ENCODE data around the gene KCNK5.
A peak's percentile ranks its signal among the peaks of the same experiment; 100 is the strongest.

KCNK5 gene

GRCh38 chr6:39157511-39157910 lies 71.8 kb downstream of the KCNK5 start:
- no peaks in the 10 kb centered on the region for H3K4me1 ChIP-seq (ENCODE audit: control insufficient read depth, insufficient read depth, low read length)
- H3K9me3 ChIP-seq (ENCODE audit: control insufficient read depth, low read length) = no peaks in the 10 kb centered on the region
- no peak overlapping the region for H3K4me3 ChIP-seq (ENCODE audit: low read length)
- no peaks in the 10 kb centered on the region for H3K36me3 ChIP-seq (ENCODE audit: control insufficient read depth, insufficient read depth, low read length)
- H3K27me3 ChIP-seq (ENCODE audit: control insufficient read depth, insufficient read depth, low read length) = no peaks in the 10 kb centered on the region
- no peak overlapping the region for H3K9ac ChIP-seq (ENCODE audit: low read length)

GRCh38 chr6:39156801-39157200 lies 72.5 kb downstream of the KCNK5 start:
- no peaks in the 10 kb centered on the region for H3K4me1 ChIP-seq (ENCODE audit: control insufficient read depth, insufficient read depth, low read length)
- H3K9ac ChIP-seq (ENCODE audit: low read length) = no peak overlapping the region
- H3K4me3 ChIP-seq (ENCODE audit: low read length) = no peak overlapping the region
- no peaks in the 10 kb centered on the region for H3K9me3 ChIP-seq (ENCODE audit: control insufficient read depth, low read length)
- no peaks in the 10 kb centered on the region for H3K27me3 ChIP-seq (ENCODE audit: control insufficient read depth, insufficient read depth, low read length)
- H3K36me3 ChIP-seq (ENCODE audit: control insufficient read depth, insufficient read depth, low read length) = no peaks in the 10 kb centered on the region

GRCh38 chr6:39154705-39155104 lies 74.6 kb downstream of the KCNK5 start:
- no peak overlapping the region for H3K4me3 ChIP-seq (ENCODE audit: low read length)
- no peaks in the 10 kb centered on the region for H3K4me1 ChIP-seq (ENCODE audit: control insufficient read depth, insufficient read depth, low read length)
- H3K9ac ChIP-seq (ENCODE audit: low read length) = no peak overlapping the region
- H3K36me3 ChIP-seq (ENCODE audit: control insufficient read depth, insufficient read depth, low read length) = no peaks in the 10 kb centered on the region
- H3K27me3 ChIP-seq (ENCODE audit: control insufficient read depth, insufficient read depth, low read length) = no peaks in the 10 kb centered on the region
- H3K9me3 ChIP-seq (ENCODE audit: control insufficient read depth, low read length) = no peaks in the 10 kb centered on the region

DNA sequence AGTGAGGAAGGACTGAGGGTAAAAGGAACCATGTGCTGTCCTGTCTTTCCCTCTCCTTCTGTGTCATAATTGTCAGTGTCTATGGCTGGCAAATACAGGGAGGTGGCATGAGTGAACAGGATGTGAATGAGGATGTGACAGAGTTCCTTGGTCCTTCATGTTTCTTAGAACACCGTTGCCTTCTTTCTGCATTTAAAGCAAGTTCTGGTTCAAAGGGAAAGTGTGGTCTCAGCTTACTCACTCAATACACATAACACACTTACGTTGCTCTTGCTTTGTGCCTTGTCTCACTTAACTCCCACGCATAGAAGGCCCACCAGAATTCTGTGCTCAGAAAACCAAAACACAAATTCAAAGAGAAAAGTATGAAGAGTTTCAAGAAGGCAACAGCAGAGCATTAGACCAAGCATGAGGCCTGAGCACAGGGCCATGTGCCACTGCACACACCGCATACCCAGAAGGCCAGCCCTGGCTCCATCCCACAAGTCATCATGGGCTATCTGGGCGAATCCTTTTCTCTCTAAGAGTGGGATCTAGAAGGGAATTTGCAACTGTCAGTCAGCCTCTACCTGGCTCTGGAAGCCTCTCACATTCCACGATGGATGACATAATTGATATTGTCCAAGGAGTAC lies 75.4 kb downstream of the KCNK5 start:
- Histone ChIP-seq H3K9ac (ENCODE audit: low read length) (no peak overlapping the region), H3K27me3 (ENCODE audit: control insufficient read depth, insufficient read depth, low read length) (no peaks in the 10 kb centered on the region), H3K9me3 (ENCODE audit: control insufficient read depth, low read length) (no peaks in the 10 kb centered on the region), H3K36me3 (ENCODE audit: control insufficient read depth, insufficient read depth, low read length) (no peaks in the 10 kb centered on the region), H3K4me1 (ENCODE audit: control insufficient read depth, insufficient read depth, low read length) (no peaks in the 10 kb centered on the region), H3K4me3 (ENCODE audit: low read length) (no peak overlapping the region)

DNA sequence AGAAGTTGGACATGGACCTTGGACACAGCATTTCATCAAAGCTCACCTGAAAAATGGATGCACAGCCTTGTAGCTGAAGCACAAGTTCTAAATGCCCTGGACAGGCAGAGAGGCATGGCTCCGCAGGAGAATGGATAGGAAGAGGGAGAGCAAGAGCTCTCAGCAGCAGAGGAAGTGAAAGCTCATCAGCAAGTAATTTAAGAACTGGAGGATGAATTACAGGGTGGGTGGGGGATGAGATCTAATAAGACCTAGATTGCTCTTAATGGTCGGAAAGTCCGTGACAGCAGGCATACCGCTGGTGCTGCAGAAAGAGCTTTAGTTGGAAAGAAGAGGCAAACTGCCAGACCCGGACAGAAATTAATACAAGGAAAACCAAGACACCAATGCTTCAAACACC lies 77.0 kb downstream of the KCNK5 start:
- no peak overlapping the region for H3K9ac ChIP-seq (ENCODE audit: low read length)
- no peaks in the 10 kb centered on the region for H3K27me3 ChIP-seq (ENCODE audit: control insufficient read depth, insufficient read depth, low read length)
- no peak overlapping the region for H3K4me3 ChIP-seq (ENCODE audit: low read length)
- H3K9me3 ChIP-seq (ENCODE audit: control insufficient read depth, low read length) = no peaks in the 10 kb centered on the region
- H3K4me1 ChIP-seq (ENCODE audit: control insufficient read depth, insufficient read depth, low read length) = no peaks in the 10 kb centered on the region
- H3K36me3 ChIP-seq (ENCODE audit: control insufficient read depth, insufficient read depth, low read length) = no peaks in the 10 kb centered on the region

DNA sequence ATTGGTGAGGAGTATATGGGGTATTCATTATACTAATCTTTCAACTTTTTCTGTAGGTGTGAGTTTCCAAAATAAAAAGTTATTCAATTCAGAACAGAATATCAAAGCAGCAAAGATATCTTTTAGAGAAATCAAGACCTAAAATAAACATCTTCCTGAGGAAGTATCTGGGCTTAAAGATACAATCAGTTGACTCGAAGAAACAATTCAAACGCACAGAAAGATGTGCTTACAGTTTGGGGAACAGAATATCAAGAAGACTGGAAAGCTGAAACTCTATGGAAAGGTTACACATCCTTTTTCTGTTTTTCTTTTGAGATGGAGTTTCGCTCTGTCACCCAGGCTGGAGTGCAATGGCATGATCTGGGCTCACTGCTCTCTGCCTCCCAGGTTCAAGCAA lies 78.1 kb downstream of the KCNK5 start:
- Histone ChIP-seq H3K4me1 (ENCODE audit: control insufficient read depth, insufficient read depth, low read length) (no peaks in the 10 kb centered on the region), H3K27me3 (ENCODE audit: control insufficient read depth, insufficient read depth, low read length) (no peaks in the 10 kb centered on the region), H3K4me3 (ENCODE audit: low read length) (no peak overlapping the region), H3K9me3 (ENCODE audit: control insufficient read depth, low read length) (no peaks in the 10 kb centered on the region), H3K9ac (ENCODE audit: low read length) (no peak overlapping the region), H3K36me3 (ENCODE audit: control insufficient read depth, insufficient read depth, low read length) (no peaks in the 10 kb centered on the region)

DNA sequence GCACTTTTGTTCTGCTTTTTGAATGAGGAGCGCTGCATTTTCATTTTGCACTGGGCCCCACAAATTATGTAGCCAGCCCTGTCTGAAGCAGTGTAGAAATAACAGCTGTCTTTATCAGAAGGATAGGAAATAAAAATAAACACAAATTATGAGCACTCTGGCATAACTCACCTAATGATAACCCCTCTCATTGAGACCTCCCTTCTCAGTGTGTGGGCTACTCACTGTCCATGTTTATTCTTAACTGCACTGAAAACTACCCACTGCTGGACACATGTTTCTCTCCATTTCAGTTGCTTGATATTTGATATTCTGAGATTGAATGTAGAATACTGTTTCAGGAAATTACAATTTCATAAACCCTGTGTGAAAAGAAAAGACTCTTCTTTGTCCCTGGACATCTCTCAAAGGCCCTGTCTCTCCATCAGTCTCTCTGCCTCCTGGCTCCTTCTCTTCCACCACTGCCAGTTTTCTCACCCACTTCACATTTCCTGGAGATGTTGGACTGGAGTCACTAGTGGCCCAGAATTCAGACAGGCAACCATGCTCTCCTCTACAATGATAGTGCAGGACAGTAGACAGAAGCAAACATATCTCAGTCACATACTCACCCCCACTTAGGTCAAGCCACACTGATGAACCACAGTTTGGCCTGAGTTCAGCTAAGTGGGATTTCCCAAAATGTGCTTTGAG lies 84.6 kb downstream of the KCNK5 start:
- H3K27me3 ChIP-seq (ENCODE audit: control insufficient read depth, insufficient read depth, low read length) = no peaks in the 10 kb centered on the region
- no peak overlapping the region for H3K9ac ChIP-seq (ENCODE audit: low read length)
- no peaks in the 10 kb centered on the region for H3K4me1 ChIP-seq (ENCODE audit: control insufficient read depth, insufficient read depth, low read length)
- H3K4me3 ChIP-seq (ENCODE audit: low read length) = no peak overlapping the region
- no peaks in the 10 kb centered on the region for H3K9me3 ChIP-seq (ENCODE audit: control insufficient read depth, low read length)
- no peaks in the 10 kb centered on the region for H3K36me3 ChIP-seq (ENCODE audit: control insufficient read depth, insufficient read depth, low read length)

- peak overlapping the region; percentile 12 for H3K4me3 ChIP-seq (ENCODE audit: low read length)
- H3K27me3 ChIP-seq (ENCODE audit: control insufficient read depth, insufficient read depth, low read length) = no peaks in the 10 kb centered on the region
- no peak overlapping the region for H3K9ac ChIP-seq (ENCODE audit: low read length)
- H3K36me3 ChIP-seq (ENCODE audit: control insufficient read depth, insufficient read depth, low read length) = no peaks in the 10 kb centered on the region
- H3K9me3 ChIP-seq (ENCODE audit: control insufficient read depth, low read length) = no peaks in the 10 kb centered on the region
- H3K4me1 ChIP-seq (ENCODE audit: control insufficient read depth, insufficient read depth, low read length) = no peaks in the 10 kb centered on the region
Measured at GRCh38 chr6:39143238-39143930, 85.9 kb downstream of the KCNK5 start.

DNA sequence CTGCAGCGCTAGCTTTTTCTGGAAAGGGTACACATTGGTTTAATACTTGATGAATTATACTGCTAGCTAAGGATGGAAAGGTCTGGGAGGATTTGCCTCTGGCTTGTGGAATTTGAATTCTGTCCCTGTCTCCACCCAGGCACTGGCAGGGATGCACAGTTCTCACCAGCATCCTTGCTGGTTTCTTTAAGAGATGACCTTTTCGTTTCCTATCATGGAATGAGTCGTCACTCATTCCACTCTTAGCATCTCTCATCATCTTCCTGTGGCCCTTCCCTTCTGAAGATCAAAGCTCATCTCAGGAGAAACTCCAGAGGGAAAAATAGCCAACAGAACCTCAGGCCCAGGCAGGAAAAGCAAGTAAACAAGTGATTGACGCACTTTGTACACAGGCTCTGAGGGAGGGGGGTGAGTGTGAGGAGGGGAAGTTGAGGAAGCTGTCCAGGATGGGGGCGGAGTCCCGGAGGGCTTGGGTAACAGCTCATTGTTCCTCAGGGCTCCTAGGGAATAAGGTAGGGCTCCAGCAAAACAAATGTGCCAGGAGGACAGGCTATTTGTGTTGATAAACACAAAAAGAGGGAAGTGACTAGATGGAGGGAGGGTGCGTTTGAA lies 88.6 kb downstream of the KCNK5 start:
- no peaks in the 10 kb centered on the region for H3K4me1 ChIP-seq (ENCODE audit: control insufficient read depth, insufficient read depth, low read length)

More for the DNA sequence above, 88.6 kb downstream of the KCNK5 start:
- Histone ChIP-seq H3K4me3 (ENCODE audit: low read length) (no peak overlapping the region), H3K9me3 (ENCODE audit: control insufficient read depth, low read length) (no peaks in the 10 kb centered on the region), H3K9ac (ENCODE audit: low read length) (no peak overlapping the region), H3K36me3 (ENCODE audit: control insufficient read depth, insufficient read depth, low read length) (no peaks in the 10 kb centered on the region), H3K27me3 (ENCODE audit: control insufficient read depth, insufficient read depth, low read length) (no peaks in the 10 kb centered on the region)
